CD4-positive, alpha-beta memory T cell (primary cell): ENCODE measurements around the gene RBM5. TPM values are rescaled to one million over a fixed set of nuclear protein-coding genes. Genes with fewer than 3 reads are reported as not detected.

Experiments
- CTCF ChIA-PET: fragments of 350-600 bp; sonication (Branson Sonifier 250); formaldehyde crosslinking; loops from one replicate; lab custom pipeline; 2021; ENCODE audit warnings: inconsistent platforms; ENCODE audit not compliant: partially characterized antibody; lab: Charles Lee
- POLR2A ChIA-PET: fragments of 350-600 bp; sonication (Branson Sonifier 250); formaldehyde crosslinking; loops from one replicate; lab custom pipeline; 2021; ENCODE audit not compliant: partially characterized antibody; lab: Charles Lee
- DNase-seq, 5 donors: peaks; one replicate each; pipeline versions ENCODE4 v3.0.0 to v3.0.0-alpha.2; 2020 to 2022; ENCODE audit warnings: mixed read lengths in 1 of 5
- H3K27ac ChIP-seq: one replicate; pipeline ENCODE4 v1.7.0; 2013; ENCODE audit warnings: low read depth, low read length
- H3K27me3 ChIP-seq: 2 replicates; pipeline ENCODE4 v1.7.0; 2013; ENCODE audit warnings: mild to moderate bottlenecking, low read length, moderate library complexity; ENCODE audit not compliant: insufficient read depth
- H3K36me3 ChIP-seq: 2 replicates; pipeline ENCODE4 v1.7.0; 2013; ENCODE audit warnings: mild to moderate bottlenecking, low read length, moderate library complexity; ENCODE audit not compliant: insufficient read depth
- H3K4me1 ChIP-seq: 2 replicates; pipeline ENCODE4 v1.7.0; 2013; ENCODE audit warnings: mild to moderate bottlenecking, low read length, moderate library complexity; ENCODE audit not compliant: insufficient read depth
- H3K4me3 ChIP-seq, 2 donors: one replicate each; pipeline ENCODE4 v1.7.0; 2013; ENCODE audit warnings: low read length in 2 of 2, mild to moderate bottlenecking in 1 of 2
- H3K9me3 ChIP-seq, 2 donors: one replicate each; pipeline ENCODE4 v1.7.0; 2013; ENCODE audit warnings: low read length in 2 of 2, control low read depth in 1 of 2; ENCODE audit not compliant: control insufficient read depth in 1 of 2
- H3K27ac Mint-ChIP-seq, 7 donors: one replicate each; pipeline ENCODE4 v1.8.0; 2020 to 2021; ENCODE audit warnings: mixed read lengths in 7 of 7, mild to moderate bottlenecking in 6 of 7, inconsistent platforms in 3 of 7, moderate library complexity in 3 of 7
- H3K27me3 Mint-ChIP-seq, 2 donors: one replicate each; pipeline ENCODE4 v1.8.0; 2020 to 2021; ENCODE audit warnings: mixed read lengths in 2 of 2
- H3K36me3 Mint-ChIP-seq, 2 donors: one replicate each; pipeline ENCODE4 v1.8.0; 2020 to 2021; ENCODE audit warnings: mixed read lengths in 2 of 2, inconsistent platforms in 1 of 2, mild to moderate bottlenecking in 1 of 2
- H3K4me1 Mint-ChIP-seq, 4 donors: one replicate each; pipeline ENCODE4 v1.8.0; 2020 to 2021; ENCODE audit warnings: mixed read lengths in 4 of 4, mild to moderate bottlenecking in 1 of 4
- H3K4me3 Mint-ChIP-seq, 8 donors: one replicate each; pipeline ENCODE4 v1.8.0; 2020 to 2021; ENCODE audit warnings: mixed read lengths in 8 of 8, mild to moderate bottlenecking in 7 of 8, moderate library complexity in 6 of 8, inconsistent platforms in 3 of 8
- H3K9me3 Mint-ChIP-seq, 8 donors: one replicate each; pipeline ENCODE4 v1.8.0; 2020 to 2021; ENCODE audit warnings: mixed read lengths in 8 of 8, mild to moderate bottlenecking in 5 of 8, inconsistent platforms in 3 of 8, moderate library complexity in 1 of 8
- intact Hi-C: fragments of 100-400 bp; cut with micrococcal nuclease; formaldehyde crosslinking; loops from one replicate; pipeline ENCODE4 v1.15.1; 2023
- polyA plus RNA-seq, 2 donors: library from polyadenylated mRNA; unstranded; fragments of 300-500 nt; fragmentation: Illumina TruSeq; gene quantifications; one replicate each; pipeline ENCODE4 v1.2.3, GENCODE V29; 2021
- total RNA-seq, 2 experiments: library from RNA; stranded (reverse); gene quantifications; one replicate each; pipeline ENCODE4 v1.2.3, GENCODE V29; 2021

The RBM5 gene
- total and polyA plus RNA-seq, 4 experiments from 2014 or later, result 16.7 to 385 (median 213) TPM

DNA sequence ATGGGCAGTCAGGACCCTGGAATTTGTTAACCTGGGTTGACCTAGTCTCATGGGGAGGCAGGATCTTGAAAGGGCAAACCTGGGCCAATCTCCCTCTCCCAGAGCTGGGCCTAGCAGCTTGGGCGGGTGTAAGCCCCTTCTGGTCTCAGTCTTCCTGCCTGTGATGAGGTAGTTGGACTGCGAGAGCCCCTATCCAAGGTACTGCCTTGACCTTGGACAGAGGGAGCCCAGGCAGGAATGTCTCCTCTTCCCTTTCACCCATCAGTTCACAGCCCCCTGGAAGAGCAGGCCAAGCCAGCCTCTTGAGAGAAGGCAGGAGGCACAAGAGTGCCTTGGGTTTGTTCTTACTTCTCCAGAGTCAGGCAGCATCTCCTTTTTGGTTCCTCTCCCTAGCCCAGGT, 41.7 kb downstream of the RBM5 start:
- Mint-ChIP-seq H3K9me3 (no peaks in the 10 kb centered on the region), H3K36me3 (no peaks in the 10 kb centered on the region), H3K27ac (no peak overlapping the region), H3K27me3 (no peaks in the 10 kb centered on the region), H3K4me3 (no peak overlapping the region), H3K4me1 (no peaks in the 10 kb centered on the region)
- H3K27ac ChIP-seq, result no peak overlapping the region
- no peak overlapping the region for H3K4me3 ChIP-seq
- no peaks in the 10 kb centered on the region for H3K4me1 ChIP-seq
- CTCF ChIA-PET, result interaction anchor here (2.6 kb wide), 1 partner anchor 10 kb away, joined by 14 read pairs; no protein-coding TSS in a partner anchor
- no peaks in the 10 kb centered on the region for H3K9me3 ChIP-seq
- no peak for DNase-seq
- intact Hi-C loops, result no loop called here
- no peaks in the 10 kb centered on the region for H3K27me3 ChIP-seq
- no peaks in the 10 kb centered on the region for H3K36me3 ChIP-seq
- POLR2A ChIA-PET, result no interaction called here

DNA sequence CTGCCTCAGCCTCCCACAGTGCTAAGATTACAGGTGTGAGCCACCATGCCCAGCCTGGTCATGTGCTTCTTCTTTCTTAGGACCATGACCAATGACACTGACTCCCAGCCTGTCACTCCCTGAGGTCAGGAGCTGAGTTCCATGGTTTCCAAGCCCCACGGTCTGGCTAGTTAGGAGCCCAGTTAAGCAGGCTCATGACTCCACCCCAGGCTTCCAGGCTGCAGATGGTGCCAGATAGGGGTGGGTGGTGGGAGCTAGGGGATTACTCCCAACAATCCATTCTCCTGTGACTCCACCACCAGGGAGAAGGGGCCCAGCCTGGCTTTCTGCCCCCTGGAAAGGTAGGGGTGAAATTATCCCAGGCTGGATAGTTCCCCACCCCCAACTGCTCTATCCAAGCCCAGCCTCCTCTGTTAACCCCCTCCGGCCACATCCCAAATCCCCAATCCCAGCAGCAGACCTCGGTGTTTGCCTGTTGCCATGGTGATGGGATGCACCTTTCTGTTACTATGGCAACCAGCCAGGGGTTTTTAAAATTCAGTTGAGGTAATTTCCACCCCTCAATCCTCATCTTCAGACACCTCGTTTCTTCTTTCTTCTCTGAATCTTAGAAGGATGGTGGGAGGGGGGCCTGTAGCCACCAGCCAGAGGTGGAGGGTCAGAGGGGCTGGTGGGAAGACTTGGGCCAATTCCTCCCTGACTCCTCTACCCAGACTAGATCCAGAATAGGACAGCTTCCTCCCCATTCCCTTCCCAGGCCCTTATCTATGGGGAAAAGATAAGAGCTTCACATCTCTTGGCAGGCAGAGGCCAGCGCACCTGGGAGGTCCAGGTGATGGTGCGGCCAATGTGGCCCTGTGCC, 43.9 kb downstream of the RBM5 start:
- POLR2A ChIA-PET, result no interaction called here
- H3K36me3 ChIP-seq, result no peaks in the 10 kb centered on the region
- H3K9me3 Mint-ChIP-seq, result no peaks in the 10 kb centered on the region
- H3K36me3 Mint-ChIP-seq, result no peaks in the 10 kb centered on the region
- no peaks in the 10 kb centered on the region for H3K27me3 ChIP-seq
- no peaks in the 10 kb centered on the region for H3K4me1 ChIP-seq
- no peak for DNase-seq
- no peak overlapping the region for H3K27ac ChIP-seq
- no peak overlapping the region for H3K4me3 Mint-ChIP-seq
- no peak overlapping the region for H3K4me3 ChIP-seq
- no peaks in the 10 kb centered on the region for H3K4me1 Mint-ChIP-seq
- H3K9me3 ChIP-seq, result no peaks in the 10 kb centered on the region
- intact Hi-C loops, result no loop called here
- CTCF ChIA-PET, result interaction anchor here (1.1 kb wide), 1 partner anchor 13 kb away, joined by 4 read pairs; no protein-coding TSS in a partner anchor
- no peaks in the 10 kb centered on the region for H3K27me3 Mint-ChIP-seq
- H3K27ac Mint-ChIP-seq, result peak overlapping the region in 2 of 7 donors; percentile 22 to 65

- H3K27ac Mint-ChIP-seq, result peak overlapping the region in 1 of 7 donors; percentile 65
- no peak overlapping the region for H3K4me3 Mint-ChIP-seq
- no peaks in the 10 kb centered on the region for H3K9me3 ChIP-seq
- intact Hi-C loops, result no loop called here
- no peak overlapping the region for H3K27ac ChIP-seq
- H3K27me3 Mint-ChIP-seq, result no peaks in the 10 kb centered on the region
- no peak for DNase-seq
- H3K36me3 ChIP-seq, result no peaks in the 10 kb centered on the region
- no peaks in the 10 kb centered on the region for H3K9me3 Mint-ChIP-seq
- peaks cover 3% of the 10 kb centered on the region for H3K4me1 ChIP-seq
- no peaks in the 10 kb centered on the region for H3K36me3 Mint-ChIP-seq
- ChIA-PET POLR2A (no interaction called here), CTCF (interaction anchor here (1.1 to 1.8 kb wide), 2 partner anchors 13 kb away, joined by 4 to 6 read pairs; no protein-coding TSS in a partner anchor)
- no peak overlapping the region for H3K4me3 ChIP-seq
- peaks cover 0 to 2% (median 2%) of the 10 kb centered on the region in 4 donors for H3K4me1 Mint-ChIP-seq
- no peaks in the 10 kb centered on the region for H3K27me3 ChIP-seq
Measured at GRCh38 chr3:50133283-50133615, 44.5 kb downstream of the RBM5 start.

GRCh38 chr3:50134367-50134766, 45.6 kb downstream of the RBM5 start:
- Mint-ChIP-seq H3K9me3 (no peaks in the 10 kb centered on the region), H3K27me3 (no peaks in the 10 kb centered on the region), H3K36me3 (no peaks in the 10 kb centered on the region), H3K4me3 (no peak overlapping the region), H3K4me1 (peaks cover 2 to 12% (median 8%) of the 10 kb centered on the region in 4 donors), H3K27ac (no peak overlapping the region)
- DNase-seq, result no peak
- no peak overlapping the region for H3K27ac ChIP-seq
- intact Hi-C loops, result no loop called here
- H3K4me1 ChIP-seq, result peaks cover 12% of the 10 kb centered on the region
- no peaks in the 10 kb centered on the region for H3K36me3 ChIP-seq
- ChIA-PET CTCF (interaction anchor here (1.8 kb wide), 1 partner anchor 14 kb away, joined by 6 read pairs; no protein-coding TSS in a partner anchor), POLR2A (no interaction called here)
- H3K9me3 ChIP-seq, result no peaks in the 10 kb centered on the region
- no peak overlapping the region for H3K4me3 ChIP-seq
- H3K27me3 ChIP-seq, result no peaks in the 10 kb centered on the region

- Histone ChIP-seq H3K4me1 (peaks cover 12% of the 10 kb centered on the region), H3K36me3 (no peaks in the 10 kb centered on the region), H3K27me3 (no peaks in the 10 kb centered on the region), H3K9me3 (no peaks in the 10 kb centered on the region), H3K4me3 (no peak overlapping the region), H3K27ac (no peak overlapping the region)
- DNase-seq, result no peak
- peaks cover 2 to 12% (median 8%) of the 10 kb centered on the region in 4 donors for H3K4me1 Mint-ChIP-seq
- H3K4me3 Mint-ChIP-seq, result no peak overlapping the region
- no peak overlapping the region for H3K27ac Mint-ChIP-seq
- no peaks in the 10 kb centered on the region for H3K27me3 Mint-ChIP-seq
- H3K36me3 Mint-ChIP-seq, result no peaks in the 10 kb centered on the region
- POLR2A ChIA-PET, result no interaction called here
- intact Hi-C loops, result no loop called here
- CTCF ChIA-PET, result no interaction called here
- no peaks in the 10 kb centered on the region for H3K9me3 Mint-ChIP-seq
Measured at GRCh38 chr3:50135964-50136363, 47.2 kb downstream of the RBM5 start.

GRCh38 chr3:50136714-50137405, 48.1 kb downstream of the RBM5 start:
- Mint-ChIP-seq H3K27me3 (no peaks in the 10 kb centered on the region), H3K27ac (no peak overlapping the region), H3K4me3 (no peak overlapping the region), H3K9me3 (no peaks in the 10 kb centered on the region), H3K4me1 (peaks cover 2 to 12% (median 8%) of the 10 kb centered on the region in 4 donors), H3K36me3 (no peaks in the 10 kb centered on the region)
- POLR2A ChIA-PET, result no interaction called here
- Histone ChIP-seq H3K9me3 (no peaks in the 10 kb centered on the region), H3K36me3 (no peaks in the 10 kb centered on the region), H3K27me3 (no peaks in the 10 kb centered on the region), H3K4me1 (peaks cover 12% of the 10 kb centered on the region), H3K4me3 (no peak overlapping the region), H3K27ac (no peak overlapping the region)
- intact Hi-C loops, result no loop called here
- CTCF ChIA-PET, result no interaction called here
- no peak for DNase-seq

DNA sequence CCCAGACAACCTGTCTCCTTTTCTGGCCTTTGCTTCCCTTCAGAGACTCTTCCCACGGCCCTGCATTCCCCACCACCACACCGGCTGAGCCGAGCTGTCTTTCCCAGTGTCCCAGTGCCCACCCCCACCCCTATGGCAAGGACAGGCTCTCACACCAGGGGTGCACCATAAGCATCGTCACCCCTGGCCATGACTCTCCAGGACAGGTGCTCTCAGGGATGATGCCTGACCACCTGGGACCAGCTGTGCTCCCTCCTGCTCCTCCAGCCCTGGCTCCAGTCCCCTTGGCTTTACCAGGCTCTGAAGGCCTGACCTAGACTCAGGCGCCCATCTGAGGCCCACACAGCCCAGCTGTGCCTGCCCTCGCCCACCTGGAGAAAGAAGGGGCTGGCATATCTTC, 48.8 kb downstream of the RBM5 start:
- intact Hi-C loops, result no loop called here
- Mint-ChIP-seq H3K36me3 (no peaks in the 10 kb centered on the region), H3K4me1 (peaks cover 2 to 12% (median 8%) of the 10 kb centered on the region in 4 donors), H3K4me3 (no peak overlapping the region), H3K27ac (peak overlapping the region in 1 of 7 donors; percentile 36), H3K9me3 (no peaks in the 10 kb centered on the region), H3K27me3 (peaks cover 0 to 2% of the 10 kb centered on the region in 2 donors)
- POLR2A ChIA-PET, result no interaction called here
- no peaks in the 10 kb centered on the region for H3K27me3 ChIP-seq
- no peak overlapping the region for H3K27ac ChIP-seq
- H3K4me1 ChIP-seq, result peaks cover 12% of the 10 kb centered on the region
- CTCF ChIA-PET, result no interaction called here
- H3K9me3 ChIP-seq, result no peaks in the 10 kb centered on the region
- H3K4me3 ChIP-seq, result no peak overlapping the region
- H3K36me3 ChIP-seq, result no peaks in the 10 kb centered on the region
- DNase-seq, result no peak
